Ovary (tissue), 9 donors: ENCODE data around the gene SLC6A9. TPM values are rescaled to one million over a fixed set of nuclear protein-coding genes. Genes with fewer than 3 reads are reported as not detected.

Experiments
- DNase-seq, 5 donors: peaks; one replicate each; pipeline ENCODE4 v3.0.0-alpha.2; 2019 to 2020
- H3K27ac ChIP-seq, 2 donors: fragments of 200-600 bp; one replicate each; pipeline versions ENCODE4 v1.5.1 to v1.8.0; 2019 to 2022
- H3K27me3 ChIP-seq: fragments of 200-600 bp; one replicate; pipeline ENCODE4 v1.8.0; 2022
- H3K36me3 ChIP-seq: fragments of 200-600 bp; sonication (generic); one replicate; pipeline ENCODE4 v1.5.1; 2019
- H3K4me1 ChIP-seq: one replicate; pipeline ENCODE4 v1.8.1; 2013; ENCODE audit warnings: mild to moderate bottlenecking, moderate library complexity; ENCODE audit not compliant: insufficient read depth
- H3K4me3 ChIP-seq: fragments of 200-600 bp; sonication (generic); one replicate; pipeline ENCODE4 v1.5.1; 2017
- H3K9me3 ChIP-seq, 2 donors: fragments of 200-600 bp in 1 of 2; sonication (generic) in 1 of 2; one replicate each; pipeline versions ENCODE4 v1.5.1 to v1.8.1; 2013 to 2019; ENCODE audit warnings: mild to moderate bottlenecking in 1 of 2, moderate library complexity in 1 of 2
- EP300 ChIP-seq: sonication (generic); formaldehyde crosslinking; IDR thresholded peaks from one replicate; pipeline ENCODE4 v1.6.1; 2017; ENCODE audit warnings: antibody characterized with exemption
- POLR2A ChIP-seq: fragments of 450-650 bp; IDR thresholded peaks from one replicate; pipeline ENCODE4 v1.6.1; 2017; ENCODE audit warnings: antibody characterized with exemption, mild to moderate bottlenecking, moderate library complexity
- WGBS, 3 donors: extraction: QIAGEN DNeasy Blood & Tissue Kit in 1 of 3; methylation state at CpG; one replicate each; pipeline versions ENCODE4 v1.1.5 to v1.1.7; 2013 to 2017; 5-methylcytosine and 5-hydroxymethylcytosine counted together
- intact Hi-C, 4 donors: fragments of 100-400 bp; cut with DNase I; formaldehyde crosslinking; loops; one replicate each; pipeline versions ENCODE4 v1.11.0 to v1.15.1; 2022 to 2023
- polyA plus RNA-seq, 2 donors: library from polyadenylated mRNA; stranded (reverse); fragments of 200-250 nt in 1 of 2; fragments of 350-450 nt in 1 of 2; fragmentation: Illumina TruSeq in 1 of 2; extraction: RNeasy Lipid Tissue Mini Kit (QIAGEN cat#74804) in 1 of 2; gene quantifications; one replicate each; pipeline ENCODE4 v1.2.3, GENCODE V29; 2013 to 2014
- total RNA-seq, 7 donors: library from RNA; depleted of rRNA in 2 of 7; stranded (reverse); fragments of >200 nt in 2 of 7; fragmentation: NEBNext Ultra II Directional in 3 of 7; extraction: Animal tissue kit (Norgen Biotek cat#: 25700) in 3 of 7; gene quantifications; one replicate each; pipeline versions ENCODE4 v1.1.0 to v1.2.4, GENCODE V29; 2016 to 2023
- TF ChIP-seq, protein P1 (sequence below), 3 donors: fragments of 450-650 bp in 2 of 3; fragments of 200-600 bp in 1 of 3; IDR thresholded peaks; one replicate each; pipeline versions ENCODE4 v1.5.1 to v1.8.0; 2016 to 2022; ENCODE audit warnings: antibody characterized with exemption in 3 of 3, mild to moderate bottlenecking in 1 of 3
- donor health status: DM: no; HTN: no; CAD: no; lungs with moderate emphysema.
- donor health status: DM: no; HTN: no; CAD: no.
- donor health status: Bipolar disorder and iron deficiency.
- donor health status: DM: yes; HTN: yes; CAD: no.
- donor health status: DM: no; HTN: no; CAD: no.
- donor health status: DM: yes; HTN: yes; CAD: no.

SLC6A9 gene
- total and polyA plus RNA-seq, 9 donors = 1.1 to 74.1 (median 4.6) TPM

DNA sequence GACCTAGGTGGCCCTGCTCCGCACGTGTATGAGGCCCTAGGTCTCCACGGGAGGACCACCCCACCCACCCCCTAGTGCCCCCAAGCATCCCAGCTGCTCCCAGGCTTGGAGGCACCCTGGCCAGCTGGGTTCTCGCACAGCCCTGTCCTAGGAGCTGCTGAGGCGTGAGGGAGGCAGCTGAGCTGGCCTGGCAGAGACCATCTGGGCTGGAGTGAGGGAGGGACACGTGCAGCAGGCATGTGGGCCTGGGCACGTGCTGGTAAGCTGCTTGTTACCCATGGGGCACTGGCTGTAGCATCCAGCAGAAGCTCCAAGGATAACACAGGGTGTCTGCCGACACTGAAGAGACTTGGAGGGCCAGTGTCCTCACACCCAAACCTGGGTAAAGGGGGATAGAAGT is 10.1 kb downstream of the SLC6A9 start:
- WGBS, 3 donors = 78 to 84% (median 80%) methylated on average over 8 of the region's 8 CpGs
- H3K27ac ChIP-seq = no peak overlapping the region
- H3K36me3 ChIP-seq = no peaks in the 10 kb centered on the region
- no peak for DNase-seq
- no peaks in the 10 kb centered on the region for H3K4me1 ChIP-seq
- no peaks in the 10 kb centered on the region for H3K9me3 ChIP-seq
- H3K27me3 ChIP-seq = no peaks in the 10 kb centered on the region
- intact Hi-C loops = no loop called here
- no peak overlapping the region for H3K4me3 ChIP-seq
- TF ChIP-seq EP300 (no peak), POLR2A (no peak)
- TF ChIP-seq, protein P1, sequence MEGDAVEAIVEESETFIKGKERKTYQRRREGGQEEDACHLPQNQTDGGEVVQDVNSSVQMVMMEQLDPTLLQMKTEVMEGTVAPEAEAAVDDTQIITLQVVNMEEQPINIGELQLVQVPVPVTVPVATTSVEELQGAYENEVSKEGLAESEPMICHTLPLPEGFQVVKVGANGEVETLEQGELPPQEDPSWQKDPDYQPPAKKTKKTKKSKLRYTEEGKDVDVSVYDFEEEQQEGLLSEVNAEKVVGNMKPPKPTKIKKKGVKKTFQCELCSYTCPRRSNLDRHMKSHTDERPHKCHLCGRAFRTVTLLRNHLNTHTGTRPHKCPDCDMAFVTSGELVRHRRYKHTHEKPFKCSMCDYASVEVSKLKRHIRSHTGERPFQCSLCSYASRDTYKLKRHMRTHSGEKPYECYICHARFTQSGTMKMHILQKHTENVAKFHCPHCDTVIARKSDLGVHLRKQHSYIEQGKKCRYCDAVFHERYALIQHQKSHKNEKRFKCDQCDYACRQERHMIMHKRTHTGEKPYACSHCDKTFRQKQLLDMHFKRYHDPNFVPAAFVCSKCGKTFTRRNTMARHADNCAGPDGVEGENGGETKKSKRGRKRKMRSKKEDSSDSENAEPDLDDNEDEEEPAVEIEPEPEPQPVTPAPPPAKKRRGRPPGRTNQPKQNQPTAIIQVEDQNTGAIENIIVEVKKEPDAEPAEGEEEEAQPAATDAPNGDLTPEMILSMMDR (IDR thresholded peaks at IDR 0.05) = no peak

DNA sequence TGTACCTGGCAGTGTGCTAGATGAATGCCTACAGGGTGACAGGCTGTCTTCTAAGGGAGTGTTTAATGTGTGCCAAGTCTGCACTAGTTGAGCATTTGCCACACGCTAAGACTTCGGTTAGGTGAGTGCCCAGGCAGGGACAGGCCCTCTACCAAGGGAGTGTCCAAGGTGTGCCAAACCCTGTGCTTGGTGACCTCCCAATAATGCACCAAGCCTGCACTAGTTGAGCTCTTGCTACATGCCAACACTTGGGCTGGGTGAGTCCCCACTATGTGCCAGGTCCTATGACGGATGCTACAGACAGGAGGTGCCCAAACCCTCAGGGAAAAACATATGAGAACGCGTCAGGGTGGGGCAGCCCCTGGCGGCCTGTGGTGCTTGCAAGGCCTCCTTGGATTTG is 10.8 kb downstream of the SLC6A9 start:
- intact Hi-C loops = no loop called here
- Histone ChIP-seq H3K27ac (no peak overlapping the region), H3K4me1 (no peaks in the 10 kb centered on the region), H3K27me3 (no peaks in the 10 kb centered on the region), H3K36me3 (no peaks in the 10 kb centered on the region), H3K4me3 (no peak overlapping the region), H3K9me3 (no peaks in the 10 kb centered on the region)
- 79 to 90% (median 86%) methylated on average over 6 of the region's 6 CpGs for WGBS, 3 donors
- TF ChIP-seq, protein P1 (IDR thresholded peaks at IDR 0.05) = no peak
- TF ChIP-seq POLR2A = no peak
- TF ChIP-seq EP300 = no peak
- DNase-seq = no peak

DNA sequence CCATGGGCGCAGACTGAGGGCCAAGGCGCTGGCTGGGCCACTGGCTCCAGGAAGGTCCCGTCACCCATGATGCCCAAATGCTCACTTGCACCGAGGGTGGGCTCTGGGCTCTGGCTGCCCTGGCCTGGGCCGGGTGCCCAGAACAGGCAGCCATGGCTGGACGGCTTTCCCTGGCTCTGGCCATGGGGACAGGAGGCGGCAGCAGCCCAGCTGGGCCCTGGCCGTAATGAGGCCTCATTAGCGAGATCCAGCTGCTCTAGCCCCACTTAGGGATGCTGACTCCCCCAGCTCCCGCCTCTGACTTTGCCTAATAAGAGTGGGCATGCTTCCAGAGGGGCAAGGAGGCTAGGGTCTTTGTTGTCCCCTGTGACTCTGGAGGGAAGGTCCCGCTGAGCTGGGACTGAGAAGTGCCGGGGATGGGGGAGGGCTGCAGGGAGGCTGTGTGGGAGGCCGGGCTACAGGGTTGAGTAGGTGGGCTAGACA is 11.8 kb downstream of the SLC6A9 start:
- Histone ChIP-seq H3K36me3 (no peaks in the 10 kb centered on the region), H3K4me1 (no peaks in the 10 kb centered on the region), H3K27ac (no peak overlapping the region), H3K27me3 (no peaks in the 10 kb centered on the region), H3K4me3 (no peak overlapping the region), H3K9me3 (no peaks in the 10 kb centered on the region)
- no peak for DNase-seq
- TF ChIP-seq EP300 = no peak
- TF ChIP-seq, protein P1 (IDR thresholded peaks at IDR 0.05) = no peak
- no peak for TF ChIP-seq POLR2A
- intact Hi-C loops = no loop called here
- 75 to 84% (median 76%) methylated on average over 13 of the region's 13 CpGs for WGBS, 3 donors

DNA sequence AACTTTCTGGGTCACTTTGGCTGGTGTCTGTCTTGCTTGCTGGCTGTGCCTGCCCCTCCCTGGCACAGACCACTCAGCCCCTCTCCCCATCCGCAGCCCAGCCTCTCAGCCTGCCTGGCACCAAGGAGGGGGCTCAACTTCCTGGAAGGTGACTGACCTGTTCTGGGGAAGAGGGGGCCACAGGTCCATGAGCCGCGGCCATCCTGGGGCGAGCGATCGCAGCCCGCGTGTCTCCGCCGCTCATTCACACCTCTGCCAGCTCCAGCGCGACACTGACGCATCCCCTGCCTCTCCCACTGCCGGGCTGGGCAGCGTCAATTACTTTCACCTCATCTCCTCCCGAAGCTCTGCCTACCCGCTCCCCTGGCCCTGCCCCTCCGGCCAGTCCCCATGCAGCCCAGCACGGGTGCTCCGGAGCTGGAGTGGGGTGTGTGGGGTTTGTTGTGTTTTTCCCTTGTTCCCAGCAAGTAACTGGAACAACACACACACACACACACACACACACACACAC is 14.3 kb downstream of the SLC6A9 start:
- Histone ChIP-seq H3K4me1 (no peaks in the 10 kb centered on the region), H3K9me3 (no peaks in the 10 kb centered on the region), H3K27ac (no peak overlapping the region), H3K36me3 (no peaks in the 10 kb centered on the region), H3K4me3 (no peak overlapping the region), H3K27me3 (no peaks in the 10 kb centered on the region)
- 89 to 91% (median 90%) methylated on average over 20 of the region's 20 CpGs for WGBS, 3 donors
- intact Hi-C loops = no loop called here
- no peak for DNase-seq
- TF ChIP-seq POLR2A = no peak
- TF ChIP-seq EP300 = no peak
- TF ChIP-seq, protein P1 (IDR thresholded peaks at IDR 0.05) = no peak
